Activated T-helper 1 cell treated with Interleukin-2 at 50 U/mL for 16 hours (primary cell): Measurements from ENCODE around the gene STRA6.
"Not testable (repeated sequence)": the region's sequence is repeated elsewhere in the genome, so short reads cannot be mapped to it uniquely, and the experiment has no call there.

Source experiments
- DNase-seq: peaks from one replicate; pipeline ENCODE4 v3.0.0-alpha.2; 2020; ENCODE audit warnings: low read depth

The STRA6 gene

DNA sequence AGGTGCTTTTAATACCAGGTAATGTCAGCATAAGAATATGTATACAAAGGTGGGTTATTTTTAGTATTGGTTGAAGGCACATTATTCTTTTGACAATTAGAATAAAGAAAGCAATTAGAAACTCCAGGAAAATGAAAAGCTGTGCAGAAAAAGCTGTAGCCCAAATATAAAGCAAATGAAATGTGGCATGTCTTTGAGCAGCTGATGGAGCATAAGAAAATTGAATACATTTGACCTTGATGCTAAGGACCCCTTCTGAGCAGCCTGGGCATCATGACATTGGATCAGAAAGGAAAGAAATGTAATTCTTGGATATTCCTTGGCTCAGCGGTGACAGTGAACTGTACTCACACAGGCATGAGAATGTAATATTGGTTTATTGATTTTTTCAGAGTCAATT, 37.1 kb downstream of the STRA6 start:
- no peak for DNase-seq

DNA sequence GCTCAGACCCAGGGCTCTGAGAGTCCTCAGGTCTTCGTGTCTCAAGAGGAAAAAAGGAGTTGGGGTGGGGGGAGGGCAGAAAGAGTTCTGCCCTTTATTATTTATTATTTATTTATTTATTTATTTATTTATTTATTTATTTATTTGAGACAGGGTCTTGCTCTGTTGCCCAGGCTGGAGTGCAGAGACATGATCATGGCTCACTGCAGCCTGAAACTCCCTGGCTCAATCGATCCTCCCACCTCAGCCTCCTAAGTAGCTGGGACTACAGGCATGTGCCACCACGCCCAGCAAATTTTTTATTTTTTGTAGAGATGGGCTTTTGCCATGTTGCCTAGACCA, 40.4 kb downstream of the STRA6 start:
- not testable (repeated sequence) for DNase-seq

DNA sequence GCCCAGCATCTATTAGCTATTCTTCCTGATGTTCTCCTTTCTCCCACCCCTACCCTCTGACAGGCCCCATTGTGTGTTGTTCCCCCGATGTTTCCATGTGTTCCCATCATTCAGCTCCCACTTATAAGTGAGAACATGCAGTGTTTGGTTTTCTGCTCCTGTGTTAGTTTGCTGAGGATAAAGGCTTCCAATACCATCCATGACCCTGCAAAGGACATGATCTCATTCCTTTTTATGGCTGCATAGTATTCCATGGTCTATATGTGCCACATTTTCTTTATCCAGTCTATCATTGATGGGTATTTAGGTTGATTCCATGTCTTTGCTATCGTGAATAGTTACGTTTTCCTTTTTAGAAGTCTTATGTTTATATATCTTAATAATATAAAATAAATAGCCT, 42.2 kb downstream of the STRA6 start:
- DNase-seq = not testable (repeated sequence)

DNA sequence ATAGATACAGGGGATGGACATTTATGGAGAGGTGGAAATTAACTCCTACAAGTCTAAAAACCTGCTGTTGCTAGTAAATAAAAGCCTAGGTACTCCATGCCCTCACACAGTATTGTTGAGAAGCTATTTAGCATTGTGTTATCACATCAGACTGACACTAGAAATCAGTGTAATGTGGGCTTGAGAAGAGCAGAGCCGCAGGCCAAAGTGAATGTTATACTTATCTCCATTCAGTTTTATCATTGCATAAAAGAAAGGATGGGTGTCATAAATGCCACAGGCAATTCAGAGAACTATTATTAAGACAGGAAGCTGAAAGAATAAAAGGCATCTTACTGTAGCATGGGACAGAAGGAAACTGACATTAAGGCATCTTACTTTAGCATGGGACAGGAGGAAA, 42.8 kb downstream of the STRA6 start:
- no peak for DNase-seq

DNA sequence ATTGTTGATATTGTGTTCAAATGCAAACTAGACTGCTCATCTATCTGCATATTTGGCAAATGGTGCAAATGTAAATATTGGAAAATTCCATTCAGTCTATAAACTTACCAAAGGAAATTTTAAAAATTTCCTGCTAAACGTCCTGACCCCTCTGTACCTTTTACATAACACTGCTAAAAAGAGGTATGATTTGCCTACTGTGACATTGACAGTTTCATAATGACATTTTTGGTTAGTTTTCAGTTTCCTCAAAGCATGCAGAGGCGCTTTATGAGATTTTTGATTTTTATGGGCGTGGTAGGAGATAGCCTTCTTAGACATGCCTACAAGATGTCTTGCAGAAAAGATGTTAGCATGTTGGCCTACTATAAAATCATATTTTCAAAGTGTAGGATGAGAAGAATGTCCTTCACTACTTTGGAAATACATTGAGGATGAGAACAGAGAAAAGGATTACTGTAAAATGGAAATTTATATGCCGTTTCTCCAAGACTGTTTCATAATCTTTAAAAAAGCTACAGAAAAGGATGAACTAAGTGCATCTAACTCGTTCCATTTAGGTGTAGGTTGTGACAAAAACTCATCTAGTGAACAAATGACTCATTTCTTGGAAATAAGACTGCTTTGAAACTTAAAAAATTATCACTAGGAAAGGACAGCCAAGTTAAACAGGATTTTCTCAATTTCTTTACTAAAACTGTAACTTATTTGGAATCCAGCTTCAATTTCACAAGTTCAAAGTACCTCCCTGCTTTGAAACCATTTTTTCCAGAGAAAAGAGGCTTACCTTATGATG, 43.5 kb downstream of the STRA6 start:
- DNase-seq = no peak

DNA sequence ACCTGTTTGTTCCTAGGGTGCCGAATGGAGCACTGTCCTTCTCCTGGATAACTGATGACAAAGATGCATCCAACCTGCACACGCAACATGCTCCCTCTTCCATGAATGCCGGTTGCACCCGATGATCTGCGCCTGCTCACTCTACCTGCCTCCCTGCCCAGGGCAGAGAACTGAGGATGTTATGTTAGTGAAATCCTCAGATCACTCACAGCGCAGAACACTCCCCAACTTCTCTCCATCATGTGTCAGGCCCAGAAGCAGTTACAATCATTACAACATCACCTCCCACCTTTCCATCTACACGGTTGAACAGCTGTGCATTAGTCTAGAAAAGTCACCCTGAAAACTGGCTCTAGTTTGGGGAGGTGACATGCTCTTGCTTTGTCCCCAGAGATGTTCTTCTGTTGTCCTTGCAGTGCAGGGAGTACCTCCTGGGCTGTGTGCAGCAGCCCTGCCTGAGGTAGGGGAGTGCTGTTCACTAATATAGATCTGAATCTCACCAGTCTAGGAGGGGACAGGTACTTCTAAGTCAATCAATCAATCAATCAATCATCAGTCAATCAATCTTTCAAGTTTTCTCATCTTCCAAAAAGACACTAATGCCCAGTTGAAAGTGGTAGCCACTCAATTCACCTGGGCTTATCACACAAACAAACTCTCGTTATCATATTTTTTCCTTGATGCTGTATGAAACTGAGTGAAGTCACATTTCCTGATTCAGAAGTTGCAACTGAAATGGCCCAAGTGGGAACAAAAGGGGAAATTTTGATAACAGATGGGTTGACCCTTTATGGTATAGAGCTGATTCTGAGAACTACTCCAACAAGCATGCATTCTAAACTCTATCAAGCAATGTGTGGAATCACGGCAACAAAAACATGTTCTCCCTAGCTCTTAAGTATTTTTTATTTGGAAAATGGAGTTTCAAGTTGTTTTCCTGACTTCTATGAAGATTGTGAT, 44.4 kb downstream of the STRA6 start:
- no peak for DNase-seq

DNA sequence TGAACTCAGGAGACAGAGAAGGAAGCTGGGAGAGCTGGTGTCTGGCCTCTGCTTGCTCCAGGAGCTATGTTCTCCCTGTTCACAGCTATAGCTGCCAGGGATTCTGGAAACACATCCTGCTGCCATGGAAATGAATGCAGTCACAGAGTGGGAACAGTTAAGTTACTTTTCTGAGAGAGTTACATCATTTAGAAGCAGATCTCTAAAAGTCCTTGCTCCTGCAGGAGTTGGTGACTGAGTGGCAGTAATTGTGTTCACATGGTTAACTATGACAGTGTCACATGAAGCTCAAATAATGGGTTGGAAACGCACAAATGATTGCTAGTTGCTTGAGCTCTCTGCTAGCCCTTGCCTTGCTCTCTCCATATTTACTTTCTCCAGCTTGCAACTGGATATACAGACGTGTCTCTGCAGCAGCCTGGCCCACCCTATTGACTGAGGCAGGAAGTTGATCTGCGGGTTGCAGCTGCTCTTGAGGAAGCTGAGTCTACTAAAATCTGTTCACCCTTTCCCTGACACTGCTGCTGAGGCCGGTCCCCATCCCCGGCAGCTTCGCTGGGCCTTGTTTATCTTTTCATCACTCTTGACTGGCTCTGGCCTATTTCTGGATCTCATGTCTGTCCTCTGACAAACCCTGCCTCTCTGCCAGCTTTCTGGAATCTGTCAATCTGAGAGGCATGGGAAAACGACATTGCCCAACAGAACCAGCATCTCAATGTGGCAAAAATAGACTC, 45.7 kb downstream of the STRA6 start:
- no peak for DNase-seq

DNA sequence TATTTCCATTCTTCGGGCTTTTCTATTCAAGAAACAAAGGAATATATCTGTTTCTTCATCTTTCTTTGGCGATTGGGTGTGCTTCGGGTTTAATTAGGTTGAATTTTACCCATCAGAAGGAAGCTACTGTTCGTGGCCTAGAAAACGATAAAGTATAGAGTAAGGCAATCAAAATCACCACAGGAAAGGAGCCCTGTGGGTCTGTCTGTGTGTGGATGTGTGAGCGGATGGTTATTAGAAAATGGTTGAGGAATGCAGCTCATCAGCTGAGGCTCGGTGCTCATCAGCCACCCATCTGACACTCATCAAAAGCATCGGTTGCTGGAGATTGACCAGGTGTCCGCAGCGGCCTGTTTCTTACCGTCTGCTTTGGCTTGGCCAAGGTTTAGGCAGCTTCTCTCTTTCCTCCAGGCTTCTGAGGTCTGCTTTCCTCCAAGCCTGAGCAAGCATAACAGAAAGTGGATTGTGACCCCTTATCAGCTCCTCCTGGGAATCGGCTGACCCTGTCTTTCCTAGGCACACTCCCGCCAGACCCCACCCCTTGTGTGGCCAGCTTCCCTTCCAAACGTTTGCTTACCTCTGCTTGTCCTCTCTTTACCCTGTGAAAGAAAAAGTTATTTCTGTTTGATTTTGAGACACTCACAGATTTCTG, 46.7 kb downstream of the STRA6 start:
- no peak for DNase-seq

DNA sequence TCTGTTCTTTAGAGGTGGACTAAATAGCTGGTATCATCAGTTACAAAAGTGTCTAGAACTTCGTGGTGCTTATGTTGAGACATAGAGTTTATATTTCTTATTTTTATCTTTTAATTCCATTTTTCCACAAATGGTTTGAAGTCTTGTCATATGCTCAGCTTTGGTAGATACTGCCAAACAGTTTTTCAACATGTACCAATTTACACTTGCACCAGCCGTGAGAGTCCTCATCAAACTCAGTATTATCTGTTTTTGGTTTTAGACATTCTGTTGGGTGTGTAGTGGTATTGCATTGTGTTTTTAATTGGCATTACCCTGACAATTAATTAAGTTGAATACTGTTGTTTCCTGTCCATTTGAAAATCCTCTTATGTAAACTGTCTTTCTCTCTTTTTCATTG, 55.5 kb downstream of the STRA6 start:
- no peak for DNase-seq

DNA sequence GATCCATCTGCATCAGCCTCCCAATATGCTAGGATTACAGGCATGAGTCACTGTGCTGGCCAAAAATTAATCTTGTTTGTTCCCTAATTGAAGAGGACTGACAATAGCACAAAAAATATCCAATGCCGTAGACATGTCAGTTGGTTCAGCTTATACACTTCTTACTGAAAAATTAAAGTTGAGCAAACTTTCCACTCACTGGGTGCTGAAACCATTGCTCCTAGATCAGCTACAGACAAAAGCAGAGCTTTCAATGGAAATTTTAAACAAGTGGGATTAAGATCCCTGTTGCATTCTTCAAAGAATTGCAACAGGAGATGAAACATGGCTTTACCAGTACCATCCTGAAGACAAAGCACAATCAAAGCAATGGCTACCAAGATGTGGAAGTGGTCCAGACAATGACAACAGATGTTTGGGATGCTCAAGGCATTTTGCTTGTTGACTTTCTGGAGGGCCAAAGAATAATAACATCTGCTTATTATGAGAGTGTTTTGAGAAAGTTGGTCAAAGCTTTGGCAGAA, 56.2 kb downstream of the STRA6 start:
- no peak for DNase-seq

DNA sequence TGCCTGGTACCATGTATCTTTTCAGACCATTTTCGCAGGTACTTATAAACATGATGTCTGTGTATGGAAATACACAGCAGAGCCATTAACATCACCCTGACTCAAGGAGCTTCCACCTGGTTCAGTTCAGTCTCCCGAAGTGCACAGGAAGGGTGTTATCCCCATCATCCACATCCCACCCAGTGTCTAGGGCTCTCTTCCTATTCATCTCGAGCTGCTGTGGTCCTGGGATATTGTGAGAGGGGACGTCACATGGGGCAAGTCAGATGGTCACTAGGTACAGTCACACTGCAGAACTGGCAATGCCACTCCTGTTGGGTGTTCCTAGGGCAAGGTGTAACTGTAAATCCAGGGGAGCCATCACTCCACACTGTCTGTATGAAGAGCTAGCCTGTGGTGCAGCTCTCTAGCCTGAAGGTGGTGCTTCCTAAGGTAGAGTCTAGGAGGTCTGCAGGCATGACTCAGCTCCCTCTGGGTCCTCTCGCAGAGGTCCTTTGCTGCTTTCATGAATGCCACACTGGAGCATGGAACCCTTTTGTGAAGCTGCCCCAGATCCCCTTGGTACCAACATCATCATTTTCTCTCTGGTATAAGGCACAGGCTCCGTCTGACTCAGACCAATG, 58.3 kb downstream of the STRA6 start:
- DNase-seq = no peak

DNA sequence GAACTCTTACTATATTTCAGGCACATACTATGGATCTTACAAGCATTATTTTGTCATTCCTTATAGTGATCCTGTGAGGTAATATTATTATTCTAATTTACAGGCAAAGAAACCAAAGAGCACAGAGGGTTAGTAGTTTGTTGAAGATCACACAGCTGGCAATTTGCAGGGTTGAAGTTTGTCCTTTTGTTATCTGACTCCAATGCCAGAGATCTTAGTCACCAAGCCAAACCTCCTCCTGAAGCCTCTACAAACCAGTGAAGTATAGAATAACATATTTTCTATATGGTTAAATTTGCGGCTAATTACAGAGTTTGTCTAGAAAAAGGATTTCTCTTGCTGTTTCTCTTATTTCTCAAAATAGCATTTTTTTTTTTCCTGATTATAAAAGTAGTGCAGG, 61.0 kb downstream of the STRA6 start:
- DNase-seq = no peak

DNA sequence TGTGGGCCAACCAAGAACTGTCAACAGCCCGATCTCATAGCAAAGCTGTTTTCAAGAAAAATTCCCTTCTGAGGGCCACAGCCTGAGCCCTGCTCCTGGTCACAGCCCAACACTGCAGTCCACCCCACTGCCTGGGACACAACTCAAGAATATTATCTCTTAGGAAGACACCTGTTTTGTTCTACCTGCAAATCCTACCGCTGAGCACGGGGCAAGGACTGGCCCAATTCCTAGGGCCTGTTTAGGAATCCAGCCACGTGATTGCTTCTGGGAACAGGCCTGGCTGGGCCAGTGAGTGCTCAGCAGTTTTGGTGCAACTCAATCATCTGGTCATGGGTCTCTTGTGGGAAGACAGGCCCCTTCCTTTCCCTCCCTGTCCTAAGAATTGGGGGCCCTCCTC, 63.9 kb downstream of the STRA6 start:
- no peak for DNase-seq

DNA sequence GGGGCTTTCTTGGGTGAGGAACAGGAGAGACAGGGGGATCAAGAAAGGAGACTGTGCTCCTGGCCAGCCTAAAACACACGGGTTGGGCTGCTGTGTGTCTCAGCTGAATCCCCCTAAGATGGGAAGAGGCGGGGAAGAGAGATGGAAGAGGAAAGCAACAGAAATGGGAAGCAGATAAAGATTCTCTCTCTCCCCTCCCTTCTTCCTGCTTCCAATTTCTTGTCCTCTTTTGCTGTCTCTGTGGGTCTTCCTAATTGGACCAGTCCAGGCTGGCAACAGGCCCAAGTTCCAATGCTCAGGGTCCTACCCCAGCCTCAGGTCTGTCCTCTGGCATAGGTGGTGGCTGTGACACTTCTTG, 65.1 kb downstream of the STRA6 start:
- no peak for DNase-seq

DNA sequence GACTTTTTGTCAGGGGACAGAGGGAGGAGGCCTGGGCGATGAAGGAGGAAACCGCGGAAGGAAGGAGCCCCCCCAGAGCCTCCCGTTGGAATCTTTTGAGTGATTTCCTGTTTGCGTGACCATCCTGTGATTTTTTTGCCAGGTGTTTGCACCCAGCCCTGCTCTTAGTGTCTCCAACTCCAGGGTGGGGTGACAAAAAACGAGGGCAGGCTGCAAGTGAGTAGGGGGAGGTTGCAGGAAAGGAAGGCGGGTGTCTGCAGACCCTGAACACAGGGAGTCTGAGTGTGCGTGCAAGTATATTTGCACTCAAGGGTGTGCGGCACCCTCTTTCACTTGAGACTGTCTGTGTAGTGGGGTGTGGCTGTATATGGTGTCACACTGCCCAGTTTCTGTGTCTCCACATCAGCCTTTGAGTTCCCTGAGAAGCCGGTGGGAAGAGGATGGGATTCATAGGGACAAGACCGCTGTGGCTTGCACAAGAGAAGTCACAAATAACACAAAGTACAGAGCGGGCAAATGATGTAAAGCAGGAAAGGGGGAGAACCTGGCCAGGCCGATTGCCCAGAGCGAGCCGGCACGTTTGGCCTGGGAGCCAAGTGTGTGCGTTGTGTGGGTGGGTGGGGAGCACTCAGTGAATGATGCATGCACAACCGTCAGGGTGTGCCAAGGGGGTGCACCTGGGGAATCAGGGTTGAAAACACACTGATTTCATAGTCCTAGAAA, 65.6 kb downstream of the STRA6 start:
- DNase-seq = no peak

DNA sequence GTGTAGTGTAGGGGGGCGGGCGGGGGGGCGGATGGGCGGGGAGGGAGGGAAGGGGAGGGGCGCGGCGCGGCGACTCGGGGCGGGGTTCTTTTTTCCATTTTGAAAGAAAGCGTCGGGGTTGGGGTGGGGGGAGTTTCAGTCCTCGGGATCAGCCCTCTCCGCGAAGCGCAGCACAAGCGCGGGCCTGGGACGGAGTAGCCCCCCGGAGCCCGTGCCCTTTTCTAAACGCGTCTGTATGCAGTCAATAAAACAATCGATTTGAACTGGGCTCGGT, 66.1 kb downstream of the STRA6 start:
- no peak for DNase-seq

DNA sequence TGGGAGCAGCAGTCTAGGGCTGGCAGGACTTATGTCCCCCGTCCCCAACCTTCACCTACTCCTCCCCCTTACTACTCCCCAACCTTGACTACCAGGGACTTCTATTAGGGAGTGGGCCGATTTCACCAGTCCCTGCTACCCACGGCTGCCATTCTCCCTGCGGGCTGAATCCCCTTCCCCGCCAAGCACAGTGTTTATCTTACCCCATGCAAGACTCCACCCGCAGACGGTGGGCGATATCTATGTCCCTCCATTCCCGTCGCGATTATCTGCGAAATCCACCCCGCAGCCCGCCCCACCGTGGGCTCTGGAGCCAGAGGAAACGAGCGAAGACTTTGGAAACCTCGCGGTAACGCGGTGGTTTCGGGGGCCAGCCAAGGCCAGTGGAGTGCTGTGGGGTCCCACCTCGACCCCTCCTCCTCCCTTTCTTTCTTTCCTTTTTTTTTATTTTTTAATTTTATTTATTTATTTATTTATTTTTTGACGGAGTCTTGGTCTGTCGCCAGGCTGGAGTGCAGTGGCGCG, 67.5 kb downstream of the STRA6 start:
- no peak for DNase-seq

DNA sequence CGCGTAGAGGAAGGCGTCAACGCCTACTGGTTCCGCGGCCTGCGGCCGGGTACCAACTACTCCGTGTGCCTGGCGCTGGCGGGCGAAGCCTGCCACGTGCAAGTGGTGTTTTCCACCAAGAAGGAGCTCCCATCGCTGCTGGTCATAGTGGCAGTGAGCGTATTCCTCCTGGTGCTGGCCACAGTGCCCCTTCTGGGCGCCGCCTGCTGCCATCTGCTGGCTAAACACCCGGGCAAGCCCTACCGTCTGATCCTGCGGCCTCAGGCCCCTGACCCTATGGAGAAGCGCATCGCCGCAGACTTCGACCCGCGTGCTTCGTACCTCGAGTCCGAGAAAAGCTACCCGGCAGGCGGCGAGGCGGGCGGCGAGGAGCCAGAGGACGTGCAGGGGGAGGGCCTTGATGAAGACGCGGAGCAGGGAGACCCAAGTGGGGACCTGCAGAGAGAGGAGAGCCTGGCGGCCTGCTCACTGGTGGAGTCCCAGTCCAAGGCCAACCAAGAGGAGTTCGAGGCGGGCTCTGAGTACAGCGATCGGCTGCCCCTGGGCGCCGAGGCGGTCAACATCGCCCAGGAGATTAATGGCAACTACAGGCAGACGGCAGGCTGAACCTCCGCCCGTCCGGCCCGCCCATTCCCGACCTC, 68.1 kb downstream of the STRA6 start:
- no peak for DNase-seq

DNA sequence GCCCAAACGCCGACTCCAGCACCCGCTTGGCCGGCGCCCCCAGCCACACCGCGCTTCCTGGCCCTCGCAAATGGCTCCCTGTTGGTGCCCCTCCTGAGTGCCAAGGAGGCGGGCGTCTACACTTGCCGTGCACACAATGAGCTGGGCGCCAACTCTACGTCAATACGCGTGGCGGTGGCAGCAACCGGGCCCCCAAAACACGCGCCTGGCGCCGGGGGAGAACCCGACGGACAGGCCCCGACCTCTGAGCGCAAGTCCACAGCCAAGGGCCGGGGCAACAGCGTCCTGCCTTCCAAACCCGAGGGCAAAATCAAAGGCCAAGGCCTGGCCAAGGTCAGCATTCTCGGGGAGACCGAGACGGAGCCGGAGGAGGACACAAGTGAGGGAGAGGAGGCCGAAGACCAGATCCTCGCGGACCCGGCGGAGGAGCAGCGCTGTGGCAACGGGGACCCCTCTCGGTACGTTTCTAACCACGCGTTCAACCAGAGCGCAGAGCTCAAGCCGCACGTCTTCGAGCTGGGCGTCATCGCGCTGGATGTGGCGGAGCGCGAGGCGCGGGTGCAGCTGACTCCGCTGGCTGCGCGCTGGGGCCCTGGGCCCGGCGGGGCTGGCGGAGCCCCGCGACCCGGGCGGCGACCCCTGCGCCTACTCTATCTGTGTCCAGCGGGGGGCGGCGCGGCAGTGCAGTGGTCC, 68.7 kb downstream of the STRA6 start:
- no peak for DNase-seq
